ENCODE data around the gene OSBPL1A. TPM values are rescaled to one million over a fixed set of nuclear protein-coding genes. Genes with fewer than 3 reads are reported as not detected.

OSBPL1A gene
- total RNA-seq, 1 donor from 2014 or later: 34.8 TPM

DNA sequence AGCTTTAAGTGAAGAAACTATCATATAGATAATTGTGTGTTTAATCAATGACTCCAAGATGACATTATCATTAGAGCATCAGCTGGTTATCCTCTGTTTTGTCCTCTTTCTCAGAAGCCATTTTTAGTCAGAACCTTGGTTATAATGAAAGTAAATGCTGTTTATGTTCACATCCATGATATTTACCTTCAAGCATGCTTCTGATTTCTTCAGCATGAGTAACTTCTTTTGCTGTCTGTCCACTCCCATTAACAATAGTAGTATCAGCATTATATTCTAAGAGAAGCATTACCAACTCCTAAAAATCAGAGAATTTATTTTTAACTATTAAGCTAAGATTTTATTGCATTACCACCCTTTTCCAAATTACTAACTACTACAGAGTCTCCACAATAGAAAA, 56.3 kb downstream of the OSBPL1A start:
- DNase-seq: no peak

- DNase-seq: no peak
These were observed 64.5 kb downstream of the OSBPL1A start for GRCh38 chr18:24333084-24333483.

DNA sequence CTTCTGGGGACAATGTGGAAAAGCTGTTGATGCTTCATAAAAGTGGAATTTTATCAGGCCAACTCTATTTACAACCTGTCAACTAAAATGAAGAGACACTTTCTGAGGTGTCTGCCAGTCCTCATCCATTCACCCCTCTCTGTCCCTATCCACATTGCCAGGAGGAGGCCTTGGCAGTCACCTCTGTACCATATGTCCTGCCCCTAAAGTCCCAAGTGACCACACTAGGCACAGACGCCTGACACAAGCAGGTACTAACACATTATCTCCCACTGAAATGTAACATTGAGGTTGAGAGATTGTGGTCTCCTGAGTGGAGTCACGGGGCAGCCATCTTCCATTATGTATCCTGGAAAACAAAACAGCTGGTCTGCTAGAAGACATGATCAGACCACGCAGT, 71.4 kb downstream of the OSBPL1A start:
- DNase-seq: no peak

DNA sequence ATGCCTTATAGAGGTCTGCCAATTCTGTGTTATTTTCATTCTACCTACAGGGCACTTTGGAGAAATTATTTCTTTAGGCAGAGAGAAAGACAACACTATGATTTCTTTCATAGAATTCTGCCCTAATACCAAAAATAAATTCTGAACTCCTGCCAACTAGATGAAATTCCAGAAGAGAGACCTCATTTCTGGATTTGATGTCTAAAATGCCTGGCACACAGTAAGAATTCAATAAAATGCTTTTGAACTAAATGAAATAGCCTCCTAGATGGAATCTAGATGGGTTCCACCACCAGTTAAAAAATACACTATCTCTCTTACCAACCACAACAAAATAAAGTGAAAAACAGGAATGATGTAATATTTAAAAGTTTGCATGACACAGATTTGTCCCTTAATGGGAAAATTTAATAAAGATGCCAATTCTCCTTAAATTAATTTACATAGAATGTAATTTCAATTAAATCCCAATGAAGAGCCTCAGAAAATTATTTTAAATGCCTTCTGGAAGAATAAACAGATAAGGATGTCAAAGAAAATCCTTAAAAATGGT, 75.0 kb downstream of the OSBPL1A start:
- DNase-seq: peak; percentile 7

DNA sequence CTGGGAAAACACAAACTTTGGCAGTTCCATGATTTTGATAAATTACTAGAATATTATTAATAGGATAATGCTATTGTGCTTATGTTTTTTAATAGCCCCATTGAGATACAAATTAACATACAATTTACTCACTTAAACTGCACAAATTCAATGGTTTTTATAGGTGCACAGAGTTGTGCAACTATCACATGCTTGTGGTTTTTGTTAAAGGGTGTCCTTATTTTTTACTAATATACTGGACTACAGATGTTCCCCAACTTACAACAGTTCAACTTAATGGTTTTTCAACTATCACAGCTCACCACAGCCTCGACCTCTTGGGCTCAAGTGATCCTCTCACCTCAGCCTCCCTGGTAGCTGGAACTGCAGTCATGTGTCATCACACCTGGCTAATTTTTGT, 76.6 kb downstream of the OSBPL1A start:
- no peak for DNase-seq

- no peak for DNase-seq
These were observed 77.9 kb downstream of the OSBPL1A start for GRCh38 chr18:24319757-24320156.

GRCh38 chr18:24317370-24317769, 80.3 kb downstream of the OSBPL1A start:
- no peak for DNase-seq

DNA sequence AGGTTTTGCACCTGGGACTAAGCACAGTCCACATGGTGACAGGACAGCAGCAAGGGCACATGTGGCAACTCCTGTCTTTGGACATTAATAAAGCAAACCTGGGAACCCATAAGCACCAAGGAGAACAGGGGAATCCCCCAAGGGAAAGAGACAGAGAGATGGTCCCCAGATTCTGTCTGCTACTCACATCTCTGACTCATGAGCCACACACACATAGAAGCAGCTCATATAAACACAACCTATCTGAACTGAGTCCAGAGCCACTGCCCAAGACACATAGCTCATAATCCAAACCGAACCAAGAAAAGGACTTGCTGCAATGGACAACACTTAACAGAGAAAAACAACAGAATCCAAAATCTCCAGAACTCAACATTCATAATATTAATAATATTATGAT, 82.5 kb downstream of the OSBPL1A start:
- no peak for DNase-seq

GRCh38 chr18:24306201-24306600, 91.4 kb downstream of the OSBPL1A start:
- no peak for DNase-seq

GRCh38 chr18:24300703-24301102, 96.9 kb downstream of the OSBPL1A start:
- DNase-seq: no peak

- no peak for DNase-seq
These were observed 101.3 kb downstream of the OSBPL1A start for GRCh38 chr18:24296276-24296675.

DNA sequence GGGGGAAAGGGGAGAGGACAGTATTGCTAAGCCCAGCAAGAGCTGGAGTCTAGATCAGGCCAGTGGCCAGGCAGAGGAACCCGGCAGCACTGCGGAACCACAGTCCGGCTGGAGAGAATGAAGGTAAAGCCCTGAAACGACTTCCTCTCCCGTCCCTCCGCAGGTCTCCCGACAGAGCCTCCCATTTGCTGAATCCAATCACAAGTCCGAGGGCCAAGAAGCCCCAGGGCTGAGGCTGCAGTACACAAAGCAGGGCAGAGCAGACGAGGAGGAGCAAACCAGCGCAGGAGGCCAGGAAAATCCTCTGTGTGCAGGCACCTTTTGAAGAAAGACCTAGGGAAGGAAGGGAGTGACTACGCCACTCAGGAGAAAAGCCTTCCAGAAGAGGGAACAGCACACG, 104.4 kb downstream of the OSBPL1A start:
- no peak for DNase-seq

DNA sequence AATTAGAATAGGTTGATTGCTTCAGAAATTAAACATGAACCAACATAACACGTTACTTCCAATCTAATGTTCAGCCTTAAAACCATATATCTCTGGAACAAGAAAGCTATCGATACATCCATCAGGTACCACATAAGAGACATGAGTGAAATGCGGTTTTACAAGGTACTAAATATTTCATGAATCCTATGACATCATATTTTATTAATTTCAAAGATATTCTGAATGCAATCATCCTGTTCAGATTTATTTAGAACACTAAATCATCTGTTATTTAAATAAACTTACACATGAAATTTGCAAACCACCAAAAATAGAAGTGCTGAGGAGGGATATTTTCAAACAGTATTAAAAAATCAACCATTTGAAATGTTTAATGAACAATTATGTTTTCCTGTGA, 119.0 kb downstream of the OSBPL1A start:
- DNase-seq: no peak

DNA sequence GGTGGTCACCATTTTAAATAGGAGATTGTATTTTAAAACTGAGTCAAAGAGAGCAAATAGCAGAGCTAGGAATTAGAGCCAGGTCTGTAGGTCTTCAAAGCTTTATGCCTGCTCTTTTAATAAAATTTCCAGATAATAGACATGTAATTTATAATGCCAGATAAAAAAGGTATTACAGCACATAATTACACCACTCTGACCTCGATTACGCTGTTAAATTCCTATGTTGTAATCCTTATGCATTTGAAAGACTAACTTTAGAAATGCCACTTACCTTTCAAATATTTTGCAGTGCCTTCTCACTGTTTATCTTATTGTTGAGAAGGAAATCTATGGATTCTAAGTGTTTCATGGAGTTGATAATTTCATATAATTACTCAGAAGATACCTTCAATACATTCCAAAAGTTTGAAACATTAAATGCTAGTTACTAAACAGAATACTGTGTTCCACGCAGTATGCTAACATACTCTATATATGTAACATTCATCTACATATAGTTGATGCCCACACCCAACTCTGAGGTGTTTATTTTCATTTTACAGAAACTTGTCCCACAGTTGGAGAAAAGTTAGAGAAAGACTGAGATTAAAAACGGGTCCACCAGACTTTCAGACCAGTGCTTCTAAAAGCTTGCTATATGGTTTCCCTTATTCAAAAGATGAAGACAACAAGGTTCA, 120.0 kb downstream of the OSBPL1A start:
- DNase-seq: no peak

- DNase-seq: no peak
These were observed 120.6 kb downstream of the OSBPL1A start for GRCh38 chr18:24276994-24277393.

DNA sequence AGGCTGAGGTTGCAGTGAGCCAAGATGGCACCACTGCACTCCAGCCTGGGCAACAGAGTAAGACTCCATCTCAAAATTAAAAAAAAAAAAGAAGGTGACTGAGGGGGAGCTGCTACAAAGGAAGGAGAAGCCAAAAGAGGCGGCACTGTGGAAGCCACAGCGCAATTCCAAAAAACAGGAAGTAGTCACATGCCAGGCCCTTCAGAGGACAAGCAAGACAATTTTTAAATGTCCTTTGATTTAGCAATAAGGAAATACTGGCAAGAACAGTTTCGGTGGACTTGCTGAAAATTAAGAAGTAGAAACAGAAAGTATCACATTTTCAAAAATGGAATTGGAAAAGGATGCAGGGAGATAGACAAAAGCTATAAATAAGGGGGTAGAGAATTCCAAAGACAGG, 122.8 kb downstream of the OSBPL1A start:
- DNase-seq: peak; percentile 7

GRCh38 chr18:24273596-24273995, 124.0 kb downstream of the OSBPL1A start:
- DNase-seq: no peak

GRCh38 chr18:24272229-24272525, 125.4 kb downstream of the OSBPL1A start:
- peak; percentile 32 for DNase-seq

DNA sequence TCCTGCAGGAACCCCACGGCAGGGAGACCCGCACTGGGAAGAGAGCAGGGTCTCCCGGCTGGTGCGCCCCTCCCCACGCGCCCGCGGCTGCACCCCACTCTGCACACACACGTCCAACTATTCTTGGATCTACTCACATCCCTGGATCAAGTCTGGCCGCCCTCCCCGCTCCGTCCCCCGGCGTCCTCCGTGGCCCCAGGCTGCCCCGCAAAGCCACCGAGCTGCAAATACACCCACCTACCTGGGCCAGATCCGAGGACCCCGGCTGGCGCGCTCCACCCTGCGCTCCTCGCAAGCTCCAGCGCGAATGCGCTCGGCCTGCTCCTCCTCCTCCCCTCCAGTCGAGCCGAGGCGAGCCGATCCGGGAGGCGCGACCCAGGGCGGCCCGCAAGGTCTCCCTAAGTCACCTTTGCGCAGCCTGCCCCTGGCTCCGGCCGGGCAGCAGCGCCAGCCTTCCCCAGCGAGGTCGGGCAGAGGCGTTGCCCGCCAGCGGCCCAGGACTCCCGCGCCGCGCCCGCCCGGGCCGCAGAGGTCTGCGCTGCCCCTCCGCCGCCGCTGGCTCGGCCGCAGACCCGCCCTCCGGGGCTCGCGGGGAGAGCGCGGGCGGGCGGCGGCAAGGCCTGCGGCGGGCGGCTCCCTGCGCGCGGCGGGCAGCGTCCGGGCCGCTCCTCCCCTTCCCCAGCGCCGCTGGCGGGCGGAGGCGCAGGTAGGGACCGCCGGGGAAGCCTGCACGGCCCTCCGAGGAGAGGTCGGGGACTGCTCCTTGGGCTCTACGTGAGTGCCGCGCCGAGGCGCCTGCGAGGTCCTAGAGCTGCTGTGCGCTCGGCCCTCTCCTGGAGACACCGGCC, 126.0 kb downstream of the OSBPL1A start:
- peak; percentile 50 for DNase-seq

- DNase-seq: peak; percentile 65
These were observed 126.7 kb downstream of the OSBPL1A start for GRCh38 chr18:24270937-24271380.

DNA sequence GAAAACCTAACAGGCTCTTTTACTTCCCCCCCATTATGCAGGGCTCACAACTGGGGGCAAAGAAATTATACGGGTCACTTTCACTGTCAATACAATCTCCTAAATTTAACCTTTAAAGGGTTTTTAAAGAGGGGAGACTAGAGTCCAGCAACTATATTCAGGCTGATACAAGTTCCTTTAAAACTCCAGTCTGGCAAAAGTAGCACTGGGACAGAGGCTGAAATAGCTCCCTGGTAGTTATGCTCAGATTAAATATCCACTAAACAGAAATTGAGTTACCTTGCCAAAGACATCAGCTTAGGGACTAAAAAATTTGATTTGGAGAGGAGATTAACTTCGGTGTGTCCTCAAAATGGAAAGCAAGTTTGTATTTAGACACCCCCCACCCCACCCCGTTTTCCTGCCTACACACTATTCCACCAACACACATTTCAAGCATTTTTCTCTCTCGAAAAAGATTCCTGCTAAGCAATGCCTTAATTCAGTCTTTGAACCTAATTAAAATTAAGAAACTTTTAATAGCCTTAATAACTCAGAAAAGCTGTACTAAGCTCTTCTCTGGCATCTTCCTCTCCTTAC, 127.2 kb downstream of the OSBPL1A start:
- DNase-seq: peak; percentile 25

DNA sequence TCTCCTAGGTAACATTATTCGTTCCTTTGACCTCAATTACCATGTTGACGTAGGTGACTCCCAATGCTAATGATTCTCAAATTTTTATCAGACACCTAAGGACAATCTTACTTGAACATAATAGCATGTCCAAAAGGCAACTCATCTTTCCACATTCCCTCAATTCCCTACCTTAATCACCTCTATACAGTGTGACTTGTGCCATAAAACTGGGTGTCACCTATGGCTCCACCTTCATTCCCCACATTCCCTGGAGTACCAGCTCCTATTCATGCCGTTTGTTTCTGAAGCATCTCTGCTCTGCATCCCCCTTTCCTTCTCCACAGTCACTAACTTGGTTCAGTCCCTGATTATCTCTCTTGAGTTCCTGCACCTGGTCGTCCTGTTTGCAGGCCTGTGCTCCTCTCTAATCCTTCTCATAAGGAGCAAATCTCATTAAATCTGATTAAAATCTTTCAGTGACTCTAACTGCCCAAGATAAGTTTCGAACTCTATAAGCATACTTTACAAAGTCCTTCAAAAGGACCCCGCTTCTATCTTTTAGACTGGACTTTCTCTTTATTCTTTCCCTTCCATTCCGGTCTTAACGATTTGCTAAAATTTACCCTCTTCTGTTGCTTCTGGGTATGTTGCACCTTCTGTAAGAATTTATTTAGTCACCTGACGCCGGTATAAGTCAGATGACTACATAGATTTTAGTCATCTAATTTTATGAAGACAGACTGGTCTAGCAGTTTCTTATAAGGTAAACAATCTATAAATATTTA, 128.7 kb downstream of the OSBPL1A start:
- DNase-seq: no peak

- DNase-seq: no peak
These were observed 129.7 kb downstream of the OSBPL1A start for GRCh38 chr18:24267878-24268277.
